Activated CD8-positive, alpha-beta memory T cell treated with anti-CD3 and anti-CD28 coated beads, Interleukin-2, amount 10 ng/mL, durations not matched to agents 7 days and 5 days (primary cell): ENCODE measurements around the gene RAD23B. TPM values are rescaled to one million over a fixed set of nuclear protein-coding genes. Genes with fewer than 3 reads are reported as not detected.

ENCODE experiments used
- ATAC-seq: fragments of 150-1000 bp; cut with Tn5 transposase; one replicate; pipeline ENCODE4 v1.10.0; 2021; ENCODE audit warnings: moderate library complexity
- CTCF ChIA-PET: fragments of 350-600 bp; sonication (Branson Sonifier 250); formaldehyde crosslinking; loops from one replicate; lab custom pipeline; 2021; ENCODE audit warnings: antibody characterized with exemption; lab: Charles Lee
- DNase-seq: peaks from one replicate; pipeline ENCODE4 v3.0.0-alpha.2; 2020
- H3K27ac Mint-ChIP-seq: one replicate; pipeline ENCODE4 v1.8.0; 2021; ENCODE audit warnings: mild to moderate bottlenecking, mixed read lengths
- H3K27me3 Mint-ChIP-seq: one replicate; pipeline ENCODE4 v1.8.0; 2021; ENCODE audit warnings: mixed read lengths
- H3K36me3 Mint-ChIP-seq: one replicate; pipeline ENCODE4 v1.8.0; 2021; ENCODE audit warnings: mild to moderate bottlenecking, mixed read lengths
- H3K4me1 Mint-ChIP-seq: one replicate; pipeline ENCODE4 v1.8.0; 2021; ENCODE audit warnings: mixed read lengths
- H3K4me3 Mint-ChIP-seq: one replicate; pipeline ENCODE4 v1.8.0; 2021; ENCODE audit warnings: mild to moderate bottlenecking, moderate library complexity, mixed read lengths
- H3K9me3 Mint-ChIP-seq: one replicate; pipeline ENCODE4 v1.8.0; 2022; ENCODE audit warnings: low read depth, mixed read lengths
- total RNA-seq, 2 experiments: library from RNA; stranded (reverse); gene quantifications; one replicate each; pipeline ENCODE4 v1.2.3, GENCODE V29; 2021

RAD23B gene
- total RNA-seq, 2 experiments from 2014 or later, result 98.7 to 109 TPM

DNA sequence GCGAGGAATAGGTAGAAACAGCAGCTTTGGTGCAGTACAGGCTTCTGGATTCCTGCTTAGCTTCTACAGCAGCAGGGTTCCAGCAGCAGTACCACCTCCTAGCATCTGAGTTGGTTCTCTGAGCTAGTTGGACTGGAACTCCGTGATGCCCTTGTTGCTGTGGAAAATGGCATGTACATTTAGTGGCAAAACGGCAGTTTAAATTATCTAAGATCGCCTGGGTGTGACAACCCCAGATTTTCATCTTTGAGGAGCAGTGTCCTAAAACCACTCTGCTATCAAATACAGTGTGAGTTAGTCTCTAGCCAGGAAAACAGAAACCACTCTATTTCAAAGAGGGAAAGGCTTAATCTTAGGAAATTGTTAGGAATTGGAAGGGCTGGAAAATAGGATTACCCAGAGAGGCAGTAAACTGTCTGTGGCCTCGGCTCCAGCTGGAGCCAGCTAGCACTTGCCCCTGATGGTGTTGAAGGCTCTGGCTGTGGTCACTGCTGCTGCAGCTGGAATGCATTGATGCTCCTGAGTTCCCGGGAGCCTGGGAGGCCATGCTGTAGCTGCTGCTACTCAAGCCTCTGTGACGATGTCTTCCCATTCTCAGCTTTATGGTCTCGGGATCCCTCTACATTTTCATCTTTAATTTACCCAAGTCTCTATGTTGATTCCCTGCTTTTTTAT lies 29.4 kb downstream of the RAD23B start:
- no peak overlapping the region for H3K4me3 Mint-ChIP-seq
- H3K27me3 Mint-ChIP-seq, result no peaks in the 10 kb centered on the region
- H3K36me3 Mint-ChIP-seq, result peaks cover 71% of the 10 kb centered on the region
- CTCF ChIA-PET, result no interaction called here
- H3K9me3 Mint-ChIP-seq, result no peaks in the 10 kb centered on the region
- DNase-seq (no peak), ATAC-seq (no peak)
- no peak overlapping the region for H3K27ac Mint-ChIP-seq
- H3K4me1 Mint-ChIP-seq, result peaks cover 61% of the 10 kb centered on the region

- Mint-ChIP-seq H3K27ac (peak overlapping the region; percentile 57), H3K36me3 (peaks cover 73% of the 10 kb centered on the region), H3K4me1 (peaks cover 60% of the 10 kb centered on the region), H3K4me3 (no peak overlapping the region), H3K9me3 (no peaks in the 10 kb centered on the region), H3K27me3 (no peaks in the 10 kb centered on the region)
- DNase-seq (no peak), ATAC-seq (no peak)
- CTCF ChIA-PET, result no interaction called here
These were observed 30.5 kb downstream of the RAD23B start for GRCh38 chr9:107313555-107314096.

DNA sequence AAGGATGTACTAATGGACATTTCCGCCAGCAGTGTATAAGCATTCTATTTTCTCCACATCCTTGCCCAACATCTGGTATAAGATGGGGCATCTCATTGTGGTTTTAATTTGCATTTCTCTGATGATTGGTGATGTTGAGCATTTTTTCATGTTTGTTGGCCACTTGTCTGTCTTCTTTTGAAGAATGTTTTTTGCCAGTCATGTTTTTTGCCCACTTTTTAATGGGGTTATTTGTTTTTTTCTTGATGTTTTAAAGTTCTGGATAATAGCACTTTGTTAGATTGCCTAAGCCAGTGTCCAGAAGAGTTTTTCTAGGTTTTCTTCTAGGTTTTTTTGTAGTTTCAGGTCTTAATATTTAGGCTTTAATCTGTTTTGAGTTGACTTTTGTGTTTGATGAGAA lies 31.7 kb downstream of the RAD23B start:
- Mint-ChIP-seq H3K4me1 (peaks cover 51% of the 10 kb centered on the region), H3K27ac (no peak overlapping the region), H3K27me3 (no peaks in the 10 kb centered on the region), H3K36me3 (peaks cover 71% of the 10 kb centered on the region), H3K4me3 (no peak overlapping the region), H3K9me3 (no peaks in the 10 kb centered on the region)
- CTCF ChIA-PET, result no interaction called here
- ATAC-seq (no peak), DNase-seq (no peak)

GRCh38 chr9:107316795-107317661 lies 33.9 kb downstream of the RAD23B start:
- H3K4me3 Mint-ChIP-seq, result no peak overlapping the region
- no peaks in the 10 kb centered on the region for H3K27me3 Mint-ChIP-seq
- no peak for DNase-seq
- peaks cover 45% of the 10 kb centered on the region for H3K4me1 Mint-ChIP-seq
- CTCF ChIA-PET, result no interaction called here
- no peak for ATAC-seq
- H3K27ac Mint-ChIP-seq, result peak overlapping the region; percentile 31
- H3K9me3 Mint-ChIP-seq, result no peaks in the 10 kb centered on the region
- peaks cover 72% of the 10 kb centered on the region for H3K36me3 Mint-ChIP-seq

DNA sequence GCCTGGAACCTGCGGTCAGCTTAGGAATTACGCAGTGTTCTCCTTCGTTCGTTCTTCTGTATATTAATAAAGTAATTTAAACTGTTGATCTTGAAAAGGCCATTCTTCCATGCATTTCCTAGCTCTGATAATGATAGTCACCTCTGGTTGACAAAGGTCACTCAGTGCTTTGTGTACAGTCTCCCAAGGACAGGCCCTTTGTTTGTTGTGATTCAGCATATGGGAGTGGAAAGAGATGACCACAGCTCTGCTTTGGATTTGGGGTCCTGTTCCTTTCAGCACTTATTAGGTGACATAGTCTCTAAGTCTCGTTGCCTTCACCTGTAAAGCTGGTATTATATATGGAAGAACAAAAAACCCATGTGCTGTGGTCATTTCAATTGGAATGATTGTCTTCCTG lies 39.6 kb downstream of the RAD23B start:
- DNase-seq (no peak), ATAC-seq (no peak)
- CTCF ChIA-PET, result interaction anchor here (0.9 kb wide), 1 partner anchor 20 kb away, joined by 3 read pairs; no protein-coding TSS in a partner anchor
- H3K4me3 Mint-ChIP-seq, result no peak overlapping the region
- no peaks in the 10 kb centered on the region for H3K27me3 Mint-ChIP-seq
- peaks cover 72% of the 10 kb centered on the region for H3K36me3 Mint-ChIP-seq
- peaks cover 2% of the 10 kb centered on the region for H3K9me3 Mint-ChIP-seq
- peaks cover 7% of the 10 kb centered on the region for H3K4me1 Mint-ChIP-seq
- no peak overlapping the region for H3K27ac Mint-ChIP-seq

DNA sequence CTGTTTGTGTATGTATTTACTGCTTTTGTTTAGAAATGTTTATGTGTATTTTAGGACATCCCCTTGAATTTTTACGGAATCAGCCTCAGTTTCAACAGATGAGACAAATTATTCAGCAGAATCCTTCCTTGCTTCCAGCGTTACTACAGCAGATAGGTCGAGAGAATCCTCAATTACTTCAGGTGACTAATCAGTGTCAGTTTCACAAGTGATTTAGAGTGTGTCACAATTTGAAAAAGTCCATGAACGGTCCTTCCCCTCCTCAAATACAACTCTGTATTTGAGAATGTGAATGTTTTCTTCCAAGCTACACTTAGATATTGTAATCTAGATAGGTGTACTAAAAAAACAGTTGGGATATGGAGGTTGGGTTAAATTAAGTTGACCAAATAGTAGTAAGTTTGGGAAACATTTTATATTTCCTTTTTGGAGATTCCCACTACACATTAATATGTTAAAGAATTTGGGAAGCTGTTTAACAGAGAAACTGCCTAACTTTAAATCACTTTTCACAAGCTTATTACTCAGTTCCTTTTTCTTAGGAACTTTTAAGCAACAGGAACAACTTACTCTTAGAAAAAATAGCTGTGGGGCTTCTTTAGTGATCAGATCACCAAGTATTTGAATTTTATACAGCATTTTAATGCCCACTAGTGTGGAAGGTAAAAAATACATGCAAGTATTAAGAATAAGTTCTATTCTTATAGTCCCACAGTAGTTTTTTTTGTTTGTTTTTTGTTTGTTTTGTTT lies 40.9 kb downstream of the RAD23B start:
- no peak for DNase-seq

DNA sequence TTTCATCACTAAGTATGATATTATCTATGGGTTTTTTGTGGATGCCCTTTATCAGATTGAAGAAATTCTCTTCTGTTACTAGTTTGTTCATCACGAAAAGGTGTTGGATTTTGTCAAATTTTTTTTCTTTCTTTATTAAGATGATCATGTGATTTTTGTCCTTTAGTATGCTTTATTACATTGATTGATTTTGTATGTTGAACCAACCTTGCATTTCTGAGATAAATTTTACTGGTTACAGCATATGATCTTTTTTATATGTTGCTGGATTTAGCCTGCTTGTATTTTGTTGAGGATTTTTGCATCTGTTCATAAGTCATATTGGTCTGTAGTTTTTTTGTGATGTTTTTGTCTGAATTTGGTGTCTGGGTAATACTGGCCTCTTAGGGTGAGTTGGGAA lies 42.8 kb downstream of the RAD23B start:
- Mint-ChIP-seq H3K9me3 (peaks cover 2% of the 10 kb centered on the region), H3K27me3 (no peaks in the 10 kb centered on the region), H3K4me3 (no peak overlapping the region), H3K4me1 (peaks cover 1% of the 10 kb centered on the region), H3K27ac (no peak overlapping the region), H3K36me3 (peaks cover 79% of the 10 kb centered on the region)
- DNase-seq (no peak), ATAC-seq (no peak)
- CTCF ChIA-PET, result no interaction called here

More for the DNA sequence above, 40.9 kb downstream of the RAD23B start:
- Mint-ChIP-seq H3K4me3 (no peak overlapping the region), H3K4me1 (peaks cover 1% of the 10 kb centered on the region), H3K27ac (no peak overlapping the region), H3K9me3 (peaks cover 2% of the 10 kb centered on the region), H3K36me3 (peaks cover 76% of the 10 kb centered on the region), H3K27me3 (no peaks in the 10 kb centered on the region)
- ATAC-seq, result no peak
- CTCF ChIA-PET, result interaction anchor here (0.8 kb wide), 1 partner anchor 17 kb away, joined by 3 read pairs; no protein-coding TSS in a partner anchor

DNA sequence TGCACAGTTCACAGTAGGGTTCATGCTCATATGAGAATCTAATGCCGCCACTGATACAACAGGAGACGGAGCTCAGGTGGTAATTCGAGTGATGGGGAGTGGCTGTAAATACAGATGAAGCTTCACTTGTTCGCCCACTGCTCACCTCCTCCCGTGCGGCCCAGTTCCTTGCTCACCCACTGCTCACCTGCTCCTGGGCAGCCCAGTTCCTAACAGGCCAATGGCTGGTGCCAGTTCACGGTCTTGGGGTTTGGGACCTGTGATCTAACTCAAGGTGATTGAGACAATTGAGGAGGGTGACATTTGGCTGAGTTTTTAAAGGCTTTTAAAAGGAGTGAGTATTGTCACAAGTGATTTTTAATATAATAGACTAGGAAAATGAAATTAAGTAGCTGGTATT lies 45.4 kb downstream of the RAD23B start:
- CTCF ChIA-PET, result interaction anchor here (2.1 kb wide), 1 partner anchor 12 kb away, joined by 12 read pairs; no protein-coding TSS in a partner anchor
- no peak overlapping the region for H3K4me3 Mint-ChIP-seq
- peaks cover 1% of the 10 kb centered on the region for H3K4me1 Mint-ChIP-seq
- no peak overlapping the region for H3K27ac Mint-ChIP-seq
- DNase-seq (no peak), ATAC-seq (no peak)
- peaks cover 2% of the 10 kb centered on the region for H3K9me3 Mint-ChIP-seq
- H3K36me3 Mint-ChIP-seq, result peaks cover 87% of the 10 kb centered on the region
- H3K27me3 Mint-ChIP-seq, result no peaks in the 10 kb centered on the region

DNA sequence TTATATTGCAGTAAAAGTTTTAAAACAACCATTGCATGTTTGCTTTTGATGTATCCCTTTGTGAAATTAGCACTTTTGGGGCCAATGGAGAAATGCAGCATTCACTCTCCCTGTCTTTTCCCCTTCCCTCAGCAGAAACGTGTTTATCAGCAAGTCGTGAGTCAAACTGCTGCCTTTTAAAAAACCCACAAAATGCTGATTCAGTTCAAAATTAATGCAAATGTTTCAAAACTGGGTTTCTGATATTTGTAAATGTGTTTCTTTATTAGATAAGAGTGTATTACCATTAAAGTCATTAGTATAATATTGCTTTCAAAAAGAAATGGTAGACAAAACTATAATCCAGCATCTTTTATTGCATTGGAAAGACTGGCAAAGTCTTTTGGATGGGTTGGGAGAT lies 47.3 kb downstream of the RAD23B start:
- Mint-ChIP-seq H3K9me3 (peaks cover 2% of the 10 kb centered on the region), H3K4me3 (no peak overlapping the region), H3K27ac (no peak overlapping the region), H3K4me1 (peaks cover 1% of the 10 kb centered on the region), H3K27me3 (no peaks in the 10 kb centered on the region), H3K36me3 (peaks cover 80% of the 10 kb centered on the region)
- DNase-seq, result no peak
- ATAC-seq, result no peak
- CTCF ChIA-PET, result interaction anchor here (2.1 kb wide), 1 partner anchor 10 kb away, joined by 12 read pairs; no protein-coding TSS in a partner anchor

DNA sequence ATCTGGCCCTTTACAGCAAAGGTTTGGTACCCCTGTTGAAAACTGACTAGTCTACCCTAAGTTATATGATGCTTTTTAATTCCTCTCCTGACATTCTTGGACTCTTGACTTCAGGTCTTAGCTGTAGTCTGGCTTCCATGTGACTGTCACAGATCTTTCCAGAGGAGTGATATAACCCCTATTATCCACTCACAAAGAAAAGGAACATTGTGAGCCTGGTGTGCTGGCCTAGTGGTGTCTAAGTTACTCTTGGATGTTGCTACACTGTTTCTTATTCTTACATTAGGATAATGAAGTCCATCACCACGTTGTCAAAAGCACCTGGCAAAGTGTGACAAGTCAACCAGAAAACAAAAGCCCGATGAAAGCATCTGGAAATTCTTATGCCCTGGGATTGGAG lies 49.8 kb downstream of the RAD23B start:
- CTCF ChIA-PET, result interaction anchor here (2.6 kb wide), 1 partner anchor 8 kb away, joined by 8 read pairs; no protein-coding TSS in a partner anchor
- no peak for DNase-seq
- Mint-ChIP-seq H3K27ac (no peak overlapping the region), H3K27me3 (no peaks in the 10 kb centered on the region), H3K4me1 (no peaks in the 10 kb centered on the region), H3K36me3 (peaks cover 57% of the 10 kb centered on the region), H3K9me3 (no peaks in the 10 kb centered on the region), H3K4me3 (no peak overlapping the region)
- ATAC-seq, result no peak

- H3K27ac Mint-ChIP-seq, result no peak overlapping the region
- H3K27me3 Mint-ChIP-seq, result no peaks in the 10 kb centered on the region
- DNase-seq, result no peak
- no peaks in the 10 kb centered on the region for H3K9me3 Mint-ChIP-seq
- no peaks in the 10 kb centered on the region for H3K4me1 Mint-ChIP-seq
- CTCF ChIA-PET, result interaction anchor here (2.6 kb wide), 1 partner anchor 8 kb away, joined by 8 read pairs; no protein-coding TSS in a partner anchor
- no peak for ATAC-seq
- no peak overlapping the region for H3K4me3 Mint-ChIP-seq
- H3K36me3 Mint-ChIP-seq, result peaks cover 52% of the 10 kb centered on the region
These were observed 50.3 kb downstream of the RAD23B start for GRCh38 chr9:107333363-107333762.

DNA sequence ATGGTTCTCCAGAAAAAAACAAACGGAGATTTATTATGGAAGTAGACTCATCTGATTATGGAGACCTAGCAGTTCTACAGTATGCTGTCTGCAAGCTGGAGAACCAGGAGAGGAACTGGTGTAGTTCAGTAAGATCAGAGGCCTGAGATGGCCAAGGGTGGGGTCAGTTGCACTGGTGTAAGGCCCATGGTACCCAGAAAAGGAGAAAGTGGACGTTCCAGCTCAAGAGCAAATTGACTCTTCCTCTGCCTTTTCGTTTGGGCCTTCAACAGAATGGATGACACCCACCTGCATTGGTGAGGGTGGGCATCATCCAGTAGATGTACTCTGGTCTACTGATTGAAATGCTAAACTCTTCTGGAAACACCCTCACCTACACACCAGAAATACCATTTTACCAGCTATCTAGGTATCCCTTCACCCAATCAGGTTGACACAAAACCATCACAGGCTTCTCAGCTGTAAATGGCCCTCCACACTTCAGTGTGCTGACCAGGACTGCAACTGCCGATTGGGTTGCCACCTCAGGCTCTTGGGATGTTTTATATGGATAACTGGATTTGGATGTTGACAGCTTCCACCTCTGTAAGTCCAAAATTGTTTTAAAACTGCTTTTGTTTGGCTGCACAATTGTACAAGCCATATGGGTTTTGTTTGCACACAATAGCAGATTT lies 51.2 kb downstream of the RAD23B start:
- H3K9me3 Mint-ChIP-seq, result no peaks in the 10 kb centered on the region
- CTCF ChIA-PET, result no interaction called here
- ATAC-seq, result no peak
- H3K36me3 Mint-ChIP-seq, result peaks cover 45% of the 10 kb centered on the region
- H3K27me3 Mint-ChIP-seq, result no peaks in the 10 kb centered on the region
- DNase-seq, result no peak
- no peak overlapping the region for H3K27ac Mint-ChIP-seq
- no peaks in the 10 kb centered on the region for H3K4me1 Mint-ChIP-seq
- no peak overlapping the region for H3K4me3 Mint-ChIP-seq
